HG03135 (cell line): ENCODE measurements around the gene PDCD4.
A peak's percentile ranks its signal among the peaks of the same experiment; 100 is the strongest.

ENCODE experiments used
- ATAC-seq: cut with Tn5 transposase; IDR thresholded peaks from one replicate; pipeline ENCODE4 v1.9.1; 2021; ENCODE audit warnings: mild to moderate bottlenecking, moderate library complexity; ENCODE audit not compliant: unreplicated experiment

Gene PDCD4

GRCh38 chr10:110860576-110861241, 11.0 kb upstream of the PDCD4 start:
- peak; percentile 46 for ATAC-seq

GRCh38 chr10:110861476-110861875, 10.3 kb upstream of the PDCD4 start:
- no peak for ATAC-seq

GRCh38 chr10:110861930-110862649, 9.6 kb upstream of the PDCD4 start:
- ATAC-seq = no peak

- ATAC-seq = no peak
Measured at GRCh38 chr10:110862961-110863360, 8.8 kb upstream of the PDCD4 start.

- ATAC-seq = no peak
Measured at GRCh38 chr10:110863361-110863760, 8.4 kb upstream of the PDCD4 start.

GRCh38 chr10:110863956-110864355, 7.8 kb upstream of the PDCD4 start:
- no peak for ATAC-seq

- ATAC-seq = peak; percentile 68
Measured at GRCh38 chr10:110864662-110865140, 7.0 kb upstream of the PDCD4 start.

GRCh38 chr10:110865186-110865808, 6.4 kb upstream of the PDCD4 start:
- ATAC-seq = no peak

- ATAC-seq = peak; percentile 29
Measured at GRCh38 chr10:110865809-110866482, 5.8 kb upstream of the PDCD4 start.

- peak; percentile 30 for ATAC-seq
Measured at GRCh38 chr10:110867011-110867806, 4.5 kb upstream of the PDCD4 start.

GRCh38 chr10:110867807-110868465, 3.8 kb upstream of the PDCD4 start:
- ATAC-seq = no peak

GRCh38 chr10:110868981-110869380, 2.7 kb upstream of the PDCD4 start:
- ATAC-seq = no peak

- ATAC-seq = no peak
Measured at GRCh38 chr10:110870823-110871297, 868 bp upstream of the PDCD4 start.

GRCh38 chr10:110872145-110872983, 636 bp downstream of the PDCD4 start:
- peak; percentile 44 for ATAC-seq

- no peak for ATAC-seq
Measured at GRCh38 chr10:110872984-110873923, 1.5 kb downstream of the PDCD4 start.

GRCh38 chr10:110873951-110874350, 2.2 kb downstream of the PDCD4 start:
- no peak for ATAC-seq

- no peak for ATAC-seq
Measured at GRCh38 chr10:110876000-110876399, 4.3 kb downstream of the PDCD4 start.

- no peak for ATAC-seq
Measured at GRCh38 chr10:110876788-110877187, 5.1 kb downstream of the PDCD4 start.
